IPS-18a (cell line): ENCODE measurements around the gene FAM217A.
"Not testable (repeated sequence)": the region's sequence is repeated elsewhere in the genome, so short reads cannot be mapped to it uniquely, and the experiment has no call there.

Source experiments
- H3K27ac ChIP-seq: one replicate; pipeline ENCODE4 v1.5.1; 2013; ENCODE audit warnings: low read length
- H3K27me3 ChIP-seq: one replicate; pipeline ENCODE4 v1.6.1; 2013; ENCODE audit warnings: mild to moderate bottlenecking, low read length; ENCODE audit not compliant: control insufficient read depth, insufficient read depth
- H3K36me3 ChIP-seq: one replicate; pipeline ENCODE4 v1.6.1; 2013; ENCODE audit warnings: low read depth, low read length; ENCODE audit not compliant: control insufficient read depth
- H3K4me1 ChIP-seq: one replicate; pipeline ENCODE4 v1.6.1; 2013; ENCODE audit warnings: low read depth, low read length; ENCODE audit not compliant: control insufficient read depth
- H3K4me3 ChIP-seq: one replicate; pipeline ENCODE4 v1.5.1; 2013; ENCODE audit warnings: low read length
- H3K9ac ChIP-seq: one replicate; pipeline ENCODE4 v1.6.1; 2013; ENCODE audit warnings: mild to moderate bottlenecking, low read length, moderate library complexity
- H3K9me3 ChIP-seq: one replicate; pipeline ENCODE4 v1.6.1; 2013; ENCODE audit warnings: low read depth, low read length; ENCODE audit not compliant: control insufficient read depth

FAM217A gene

DNA sequence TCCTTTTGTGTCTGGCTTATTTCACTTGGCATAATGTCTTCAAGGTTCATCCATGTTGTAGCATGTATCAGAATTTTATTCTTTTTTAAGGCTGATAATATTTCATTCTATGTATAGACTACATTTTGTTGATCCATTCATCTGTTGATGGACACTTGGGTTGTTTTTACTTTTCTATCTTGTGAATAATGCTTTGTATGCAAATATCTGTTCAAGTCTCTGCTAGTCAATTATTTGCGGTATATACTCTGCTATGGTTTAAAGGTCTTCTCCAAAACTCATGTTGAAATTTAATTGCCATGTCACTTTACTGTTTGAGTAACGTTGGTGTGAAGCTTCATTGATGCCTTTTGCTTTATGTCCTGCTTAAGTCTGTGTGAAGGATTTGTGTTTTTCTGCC lies 28.9 kb upstream of the FAM217A start:
- H3K27me3 ChIP-seq: no peaks in the 10 kb centered on the region
- no peaks in the 10 kb centered on the region for H3K36me3 ChIP-seq
- no peaks in the 10 kb centered on the region for H3K4me1 ChIP-seq
- H3K9me3 ChIP-seq: no peaks in the 10 kb centered on the region
- H3K4me3 ChIP-seq: no peak overlapping the region
- H3K9ac ChIP-seq: no peak overlapping the region
- no peak overlapping the region for H3K27ac ChIP-seq

DNA sequence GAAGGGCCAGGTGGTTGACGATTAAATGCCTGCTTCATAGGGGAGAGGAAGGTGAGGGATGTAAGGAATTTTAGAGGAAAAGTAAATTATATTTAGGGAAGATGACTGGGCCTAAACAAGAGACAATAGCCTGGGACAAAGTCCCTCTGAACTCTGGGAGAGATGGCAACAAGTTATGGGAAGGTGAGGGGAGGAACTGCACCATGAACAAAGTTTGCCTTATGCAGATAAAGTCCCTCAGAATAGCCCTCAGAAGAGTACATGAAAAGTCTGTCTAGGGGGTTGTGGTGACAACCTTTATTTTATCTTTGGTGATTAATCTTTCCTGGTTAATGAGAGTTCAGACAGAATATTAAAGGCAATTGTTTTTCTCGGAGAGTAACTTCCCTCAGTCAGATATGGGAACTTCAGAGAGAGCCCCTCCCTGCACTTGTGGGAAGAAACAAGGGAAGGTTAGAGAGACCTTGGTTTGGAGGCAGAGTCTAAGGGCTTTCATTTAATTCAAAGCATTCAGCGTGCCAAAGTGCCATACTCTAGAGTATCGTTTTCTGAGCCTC lies 27.1 kb upstream of the FAM217A start:
- Histone ChIP-seq H3K27ac (no peak overlapping the region), H3K9ac (no peak overlapping the region), H3K27me3 (no peaks in the 10 kb centered on the region), H3K4me1 (no peaks in the 10 kb centered on the region), H3K9me3 (no peaks in the 10 kb centered on the region), H3K36me3 (no peaks in the 10 kb centered on the region), H3K4me3 (no peak overlapping the region)

DNA sequence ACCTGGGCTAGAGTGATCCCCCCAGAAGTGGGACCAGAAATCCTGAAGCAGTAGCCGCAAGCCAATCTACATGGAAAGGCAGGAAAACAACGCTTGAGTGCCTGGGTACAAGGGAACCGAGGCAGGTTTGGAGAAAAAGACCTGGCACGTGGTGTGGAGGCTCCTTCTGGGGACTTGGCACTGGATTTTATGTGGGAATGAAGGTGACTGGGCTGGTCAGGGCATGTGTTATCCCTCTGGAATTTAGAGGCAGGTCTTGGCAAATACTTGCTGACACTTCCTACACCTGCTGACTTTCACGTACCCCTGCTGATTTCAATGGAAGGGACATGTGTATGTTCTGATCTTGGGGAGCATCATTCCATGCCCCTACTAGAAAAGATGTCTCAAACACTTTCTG lies 25.0 kb upstream of the FAM217A start:
- Histone ChIP-seq H3K27me3 (no peaks in the 10 kb centered on the region), H3K9ac (no peak overlapping the region), H3K4me1 (no peaks in the 10 kb centered on the region), H3K4me3 (no peak overlapping the region), H3K9me3 (no peaks in the 10 kb centered on the region), H3K27ac (no peak overlapping the region), H3K36me3 (no peaks in the 10 kb centered on the region)

DNA sequence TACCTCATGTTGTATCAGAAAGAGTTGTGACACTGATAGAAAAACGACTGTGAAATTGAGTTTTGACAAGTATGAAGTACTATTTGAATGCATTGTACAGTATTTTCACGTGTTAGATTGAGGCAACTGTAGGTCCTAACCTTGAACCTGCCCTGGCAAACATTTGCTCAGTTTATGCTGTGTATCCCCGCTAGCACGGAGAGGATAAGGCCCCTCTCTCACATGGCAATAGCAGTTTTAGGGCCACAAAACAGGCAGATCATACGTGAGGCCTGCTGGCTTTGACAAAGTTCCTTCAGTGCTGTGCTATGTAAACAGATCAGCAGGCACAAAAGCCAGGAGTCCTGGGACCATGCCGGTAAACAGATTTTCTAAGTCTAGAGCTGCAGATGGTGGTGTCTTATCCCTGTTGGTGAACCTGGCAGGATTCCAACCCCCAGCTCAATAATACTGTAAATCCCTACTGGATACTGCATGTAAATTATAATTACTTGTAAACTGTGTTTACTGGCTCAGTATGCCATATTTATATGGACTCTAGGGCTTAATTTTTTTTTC lies 23.8 kb upstream of the FAM217A start:
- Histone ChIP-seq H3K27ac (no peak overlapping the region), H3K4me1 (no peaks in the 10 kb centered on the region), H3K27me3 (no peaks in the 10 kb centered on the region), H3K36me3 (no peaks in the 10 kb centered on the region), H3K4me3 (no peak overlapping the region), H3K9ac (no peak overlapping the region), H3K9me3 (no peaks in the 10 kb centered on the region)

DNA sequence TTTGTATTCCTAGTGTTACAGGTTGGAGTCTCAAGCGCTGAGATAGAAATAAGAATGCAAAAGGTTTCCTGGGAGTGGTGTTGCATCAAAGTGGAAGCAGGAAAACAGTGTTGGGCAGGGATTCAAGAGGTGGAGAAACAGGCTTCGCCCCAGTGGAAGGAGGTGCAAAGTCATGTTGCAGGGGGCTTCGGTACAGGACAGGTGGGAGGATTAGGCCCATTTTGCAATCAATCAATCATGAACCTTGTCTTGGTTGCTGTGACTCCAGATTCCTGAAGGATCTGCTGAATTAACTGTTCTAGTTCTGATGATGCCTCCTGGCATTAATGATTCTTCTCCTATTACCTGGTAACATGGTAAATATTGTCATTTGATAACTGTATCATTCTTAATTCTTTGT lies 22.4 kb upstream of the FAM217A start:
- Histone ChIP-seq H3K27me3 (no peaks in the 10 kb centered on the region), H3K36me3 (no peaks in the 10 kb centered on the region), H3K27ac (no peak overlapping the region), H3K4me1 (no peaks in the 10 kb centered on the region), H3K9me3 (no peaks in the 10 kb centered on the region), H3K4me3 (no peak overlapping the region), H3K9ac (no peak overlapping the region)

DNA sequence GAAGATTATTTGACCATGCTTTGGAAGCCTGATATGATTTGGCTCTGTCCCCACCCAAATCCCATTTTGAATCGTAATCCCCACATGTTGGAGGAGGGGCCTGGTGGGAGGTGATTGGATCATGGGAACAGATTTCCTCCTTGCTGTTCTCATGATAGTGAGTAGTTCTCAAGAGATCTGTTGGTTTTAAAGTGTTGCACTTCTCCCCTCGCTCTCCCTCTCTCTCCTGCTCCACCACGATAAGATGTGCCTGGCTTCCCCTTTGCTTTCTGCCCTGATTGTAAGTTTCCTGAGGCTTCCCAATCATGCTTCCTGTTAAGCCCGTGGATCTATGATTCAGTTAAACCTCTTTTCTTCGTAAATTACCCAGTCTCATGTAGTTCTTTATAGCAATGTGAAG lies 21.7 kb upstream of the FAM217A start:
- Histone ChIP-seq H3K27ac (no peak overlapping the region), H3K4me1 (no peaks in the 10 kb centered on the region), H3K9me3 (no peaks in the 10 kb centered on the region), H3K27me3 (no peaks in the 10 kb centered on the region), H3K36me3 (no peaks in the 10 kb centered on the region), H3K9ac (no peak overlapping the region), H3K4me3 (no peak overlapping the region)

DNA sequence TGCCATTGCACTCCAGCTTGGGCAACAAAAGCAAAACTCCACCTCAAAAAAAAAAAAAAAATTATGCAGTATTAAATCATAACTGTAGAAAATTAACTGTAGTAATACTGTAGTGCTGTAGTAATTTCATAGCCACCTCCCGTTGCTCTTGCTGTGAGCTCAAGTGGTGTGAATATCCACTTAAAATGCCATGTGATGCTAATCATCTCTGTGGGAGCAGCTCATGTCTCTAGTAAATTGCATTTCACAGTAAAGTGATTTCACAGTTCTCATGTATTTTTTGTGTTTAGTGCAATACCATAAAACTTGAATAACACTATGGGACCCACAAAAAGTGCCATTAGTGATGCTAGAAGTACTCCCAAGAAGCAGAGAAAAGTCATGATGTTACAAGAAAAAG lies 14.4 kb upstream of the FAM217A start:
- no peak overlapping the region for H3K9ac ChIP-seq
- no peak overlapping the region for H3K4me3 ChIP-seq
- no peaks in the 10 kb centered on the region for H3K27me3 ChIP-seq
- H3K4me1 ChIP-seq: no peaks in the 10 kb centered on the region
- no peaks in the 10 kb centered on the region for H3K9me3 ChIP-seq
- H3K27ac ChIP-seq: no peak overlapping the region
- no peaks in the 10 kb centered on the region for H3K36me3 ChIP-seq

DNA sequence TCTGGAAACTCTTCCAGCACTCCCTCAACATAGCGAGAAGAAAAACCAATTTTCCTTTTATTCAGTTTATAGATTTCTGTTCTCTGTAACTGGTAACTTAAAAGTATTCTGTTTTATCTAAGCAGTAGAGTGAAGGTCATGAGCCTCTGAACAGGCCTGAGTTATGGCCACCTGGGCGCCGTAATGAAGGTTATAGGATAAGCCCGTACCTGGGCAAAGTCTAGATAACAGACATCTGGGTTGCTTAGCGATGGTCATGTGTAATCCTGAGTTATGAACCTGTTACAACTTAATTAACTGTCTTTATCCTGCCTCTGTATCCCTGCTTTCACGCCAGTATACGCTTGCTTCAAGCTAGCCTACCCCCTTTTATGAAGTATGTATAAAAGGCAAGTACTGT lies 13.0 kb upstream of the FAM217A start:
- Histone ChIP-seq H3K36me3 (no peaks in the 10 kb centered on the region), H3K27ac (no peak overlapping the region), H3K27me3 (no peaks in the 10 kb centered on the region), H3K9me3 (no peaks in the 10 kb centered on the region), H3K4me3 (no peak overlapping the region), H3K9ac (no peak overlapping the region), H3K4me1 (no peaks in the 10 kb centered on the region)

DNA sequence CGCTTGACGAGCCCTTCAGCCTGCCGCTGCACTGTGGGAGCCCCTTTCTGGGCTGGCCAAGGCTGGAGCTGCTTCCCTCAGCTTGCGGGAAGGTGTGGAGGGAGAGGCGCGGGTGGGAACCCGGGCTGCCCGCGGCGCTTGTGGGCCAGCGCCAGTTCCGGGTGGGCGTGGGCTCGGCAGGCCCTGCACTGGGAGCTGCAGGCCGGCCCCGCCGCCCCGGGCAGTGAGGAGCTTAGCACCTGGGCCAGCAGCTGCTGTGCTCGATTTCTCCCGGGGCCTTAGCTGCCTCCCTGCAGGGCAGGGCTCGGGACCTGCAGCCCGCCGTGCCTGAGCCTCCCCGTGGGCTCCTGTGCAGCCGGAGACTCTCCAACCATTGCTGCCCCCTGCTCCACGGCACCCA lies 11.1 kb upstream of the FAM217A start:
- H3K4me3 ChIP-seq, H3K9ac ChIP-seq, H3K27ac ChIP-seq, H3K9me3 ChIP-seq, H3K27me3 ChIP-seq, H3K4me1 ChIP-seq, H3K36me3 ChIP-seq: not testable (repeated sequence)

DNA sequence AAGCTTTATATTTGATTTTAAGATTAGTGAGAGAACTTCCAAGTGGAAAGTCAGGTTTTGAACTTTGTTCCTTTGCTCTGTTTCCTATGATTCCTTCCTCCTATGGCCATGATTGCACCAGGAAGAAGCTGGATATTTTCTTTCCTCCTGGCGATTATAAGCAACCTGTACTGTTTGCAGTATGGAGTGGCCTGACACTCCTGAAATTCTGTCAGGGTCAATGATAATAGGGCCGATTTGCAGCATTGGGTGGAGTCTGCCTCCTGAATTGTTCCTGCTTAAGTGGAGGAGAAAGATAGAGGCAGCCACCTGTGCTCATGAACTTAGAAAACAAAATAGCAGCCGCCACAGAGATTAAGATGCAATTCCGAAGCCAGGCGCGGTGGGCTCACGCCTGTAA lies 9.8 kb upstream of the FAM217A start:
- Histone ChIP-seq H3K27me3 (no peaks in the 10 kb centered on the region), H3K4me3 (no peak overlapping the region), H3K4me1 (no peaks in the 10 kb centered on the region), H3K27ac (no peak overlapping the region), H3K9ac (no peak overlapping the region), H3K9me3 (no peaks in the 10 kb centered on the region), H3K36me3 (no peaks in the 10 kb centered on the region)

DNA sequence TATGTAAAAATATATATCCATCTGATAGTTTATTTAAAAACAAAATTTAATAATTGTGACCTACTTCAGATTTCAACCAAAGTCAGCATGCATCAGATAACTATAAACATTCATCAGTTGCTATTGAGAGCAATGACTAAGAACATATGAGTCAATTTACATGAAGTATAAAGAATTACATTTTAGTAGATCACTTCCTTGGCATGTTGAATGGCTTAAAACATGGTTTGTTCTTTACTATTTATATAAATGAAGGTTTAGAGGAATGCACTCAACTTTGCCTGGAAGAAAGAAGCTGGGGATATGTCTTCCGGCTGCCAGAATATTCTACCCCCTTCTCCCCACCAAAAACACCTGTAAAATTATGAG lies 6.4 kb upstream of the FAM217A start:
- Histone ChIP-seq H3K9ac (no peak overlapping the region), H3K4me1 (no peaks in the 10 kb centered on the region), H3K4me3 (no peak overlapping the region), H3K27me3 (no peaks in the 10 kb centered on the region), H3K9me3 (no peaks in the 10 kb centered on the region), H3K27ac (no peak overlapping the region), H3K36me3 (no peaks in the 10 kb centered on the region)

DNA sequence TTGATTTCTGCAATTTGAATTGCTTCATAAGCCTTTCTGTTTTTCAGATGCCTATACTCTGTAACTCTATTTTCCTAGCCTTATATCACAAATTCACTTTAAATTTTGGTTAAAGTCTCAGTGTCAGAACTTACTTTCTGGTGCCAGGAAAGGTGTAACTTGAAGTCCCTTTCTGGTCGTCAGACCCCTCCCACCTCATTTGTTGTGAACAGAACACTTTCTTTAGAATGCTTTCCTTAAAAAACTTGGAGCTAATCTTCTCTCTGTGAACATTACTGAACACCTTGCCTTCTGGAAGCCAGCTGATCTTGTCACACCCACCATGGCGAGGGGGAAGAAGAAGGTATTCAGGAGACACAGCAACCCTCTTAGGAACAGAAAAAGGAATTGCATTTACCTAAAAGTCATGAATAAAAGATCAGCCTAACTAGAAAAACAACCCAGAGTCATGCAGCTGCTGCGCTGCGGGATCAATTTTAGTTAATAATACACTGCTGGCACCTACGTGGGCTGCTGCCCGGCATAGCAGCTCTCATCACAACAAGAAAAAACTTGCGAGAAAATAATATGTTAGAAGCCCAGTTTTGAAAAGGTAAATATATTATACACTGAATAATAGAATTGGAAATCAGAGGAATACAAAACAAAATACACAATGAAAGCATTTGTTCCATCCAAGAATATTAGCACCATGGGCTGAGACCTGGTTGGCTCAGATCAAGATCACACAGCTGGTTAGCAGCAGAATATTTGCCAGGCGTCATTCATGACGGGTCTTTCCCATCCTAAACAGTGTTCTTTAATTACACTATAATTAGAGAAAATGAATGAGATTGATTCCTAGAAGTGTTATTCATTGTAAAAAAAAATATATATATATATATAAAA lies 5.8 kb upstream of the FAM217A start:
- Histone ChIP-seq H3K36me3 (no peaks in the 10 kb centered on the region), H3K27ac (no peak overlapping the region), H3K4me3 (no peak overlapping the region), H3K27me3 (no peaks in the 10 kb centered on the region), H3K4me1 (no peaks in the 10 kb centered on the region), H3K9me3 (no peaks in the 10 kb centered on the region), H3K9ac (no peak overlapping the region)
